Trophoblast cell (in vitro differentiated cells and primary cell): ENCODE data around the gene ACSL1.
"Not testable (repeated sequence)": the region's sequence is repeated elsewhere in the genome, so short reads cannot be mapped to it uniquely, and the experiment has no call there.

Experiments
- DNase-seq, 2 donors: peaks; one replicate each; pipeline ENCODE4 v3.0.0-alpha.2; 2016
- H2AFZ ChIP-seq: 2 replicates; pipeline ENCODE4 v1.6.1; 2013; ENCODE audit warnings: low read length, moderate library complexity, mild to moderate bottlenecking; ENCODE audit not compliant: insufficient read depth, poor library complexity
- H2AK5ac ChIP-seq: 2 replicates; pipeline ENCODE4 v1.6.1; 2013; ENCODE audit warnings: mild to moderate bottlenecking, low read length
- H2BK120ac ChIP-seq: 2 replicates; pipeline ENCODE4 v1.6.1; 2013; ENCODE audit warnings: low read length, mild to moderate bottlenecking, moderate library complexity; ENCODE audit not compliant: insufficient read depth, poor library complexity
- H2BK12ac ChIP-seq: 2 replicates; pipeline ENCODE4 v1.6.1; 2013; ENCODE audit warnings: mild to moderate bottlenecking, low read length, moderate library complexity
- H2BK5ac ChIP-seq: 2 replicates; pipeline ENCODE4 v1.6.1; 2013; ENCODE audit warnings: low read length, low read depth, moderate library complexity, mild to moderate bottlenecking; ENCODE audit not compliant: poor library complexity
- H3K14ac ChIP-seq: 2 replicates; pipeline ENCODE4 v1.6.1; 2013; ENCODE audit warnings: mild to moderate bottlenecking, low read length
- H3K18ac ChIP-seq: 2 replicates; pipeline ENCODE4 v1.6.1; 2013; ENCODE audit warnings: mild to moderate bottlenecking, low read length
- H3K23ac ChIP-seq: 2 replicates; pipeline ENCODE4 v1.6.1; 2013; ENCODE audit warnings: low read length
- H3K27ac ChIP-seq: 2 replicates; pipeline ENCODE4 v1.5.1; 2013; ENCODE audit warnings: low read depth, mild to moderate bottlenecking, inconsistent platforms, low read length, moderate library complexity
- H3K27me3 ChIP-seq: 2 replicates; pipeline ENCODE4 v1.6.1; 2013; ENCODE audit warnings: inconsistent platforms, mild to moderate bottlenecking, low read length, moderate library complexity; ENCODE audit not compliant: insufficient read depth
- H3K36me3 ChIP-seq, 2 experiments: 1 replicate in 1 of 2; 2 replicates in 1 of 2; pipeline ENCODE4 v1.6.1; 2013; ENCODE audit warnings: low read length in 2 of 2, mild to moderate bottlenecking in 2 of 2, moderate library complexity in 1 of 2; ENCODE audit not compliant: insufficient read depth in 2 of 2, control insufficient read depth in 1 of 2
- H3K4ac ChIP-seq: 2 replicates; pipeline ENCODE4 v1.6.1; 2013; ENCODE audit warnings: low read depth, mild to moderate bottlenecking, low read length, moderate library complexity
- H3K4me1 ChIP-seq, 2 experiments: 1 replicate in 1 of 2; 2 replicates in 1 of 2; pipeline ENCODE4 v1.6.1; 2013; ENCODE audit warnings: low read length in 2 of 2, mild to moderate bottlenecking in 2 of 2, moderate library complexity in 1 of 2; ENCODE audit not compliant: insufficient read depth in 2 of 2, control insufficient read depth in 1 of 2
- H3K4me2 ChIP-seq: 2 replicates; pipeline ENCODE4 v1.6.1; 2013; ENCODE audit warnings: inconsistent platforms, mild to moderate bottlenecking, low read length, moderate library complexity
- H3K4me3 ChIP-seq: 2 replicates; pipeline ENCODE4 v1.5.1; 2013; ENCODE audit warnings: mild to moderate bottlenecking, low read depth, low read length, inconsistent platforms
- H3K79me1 ChIP-seq: one replicate; pipeline ENCODE4 v1.6.1; 2013; ENCODE audit warnings: low read length
- H3K79me2 ChIP-seq: 2 replicates; pipeline ENCODE4 v1.6.1; 2013; ENCODE audit warnings: low read length, mild to moderate bottlenecking; ENCODE audit not compliant: control insufficient read depth, insufficient read depth, poor library complexity
- H3K9ac ChIP-seq: 2 replicates; pipeline ENCODE4 v1.6.1; 2013; ENCODE audit warnings: mild to moderate bottlenecking, low read length
- H3K9me3 ChIP-seq: 2 replicates; pipeline ENCODE4 v1.6.1; 2013; ENCODE audit warnings: low read depth, mild to moderate bottlenecking, control low read depth, inconsistent platforms, low read length; ENCODE audit not compliant: insufficient read depth
- H4K12ac ChIP-seq: 2 replicates; pipeline ENCODE4 v1.6.1; 2013; ENCODE audit warnings: low read depth, mild to moderate bottlenecking, low read length, moderate library complexity
- H4K8ac ChIP-seq: 2 replicates; pipeline ENCODE4 v1.6.1; 2013; ENCODE audit warnings: low read depth, mild to moderate bottlenecking, low read length, moderate library complexity
- H4K91ac ChIP-seq: one replicate; pipeline ENCODE4 v1.6.1; 2013; ENCODE audit warnings: low read depth, mild to moderate bottlenecking, low read length, moderate library complexity
- WGBS: extraction: QIAGEN DNeasy Blood & Tissue Kit; methylation state at CpG from one replicate; pipeline ENCODE4 v1.1.7; 2013; ENCODE audit warnings: missing lambda C conversion rate; ENCODE audit not compliant: insufficient read length, insufficient coverage; ENCODE audit errors: extremely low coverage; 5-methylcytosine and 5-hydroxymethylcytosine counted together

The ACSL1 gene

GRCh38 chr4:184740980-184741391 lies 84.8 kb downstream of the ACSL1 start:
- Histone ChIP-seq H3K14ac (no peak overlapping the region), H4K8ac (no peak overlapping the region), H3K4me2 (no peak overlapping the region), H3K23ac (no peak overlapping the region), H2BK12ac (no peak overlapping the region), H3K4me1 (no peaks in the 10 kb centered on the region), H3K36me3 (no peaks in the 10 kb centered on the region), H4K91ac (no peak overlapping the region), H3K18ac (no peak overlapping the region), H2AK5ac (no peak overlapping the region), H3K27ac (no peak overlapping the region), H2BK120ac (no peak overlapping the region), H3K4ac (no peak overlapping the region), H3K79me2 (no peaks in the 10 kb centered on the region), H4K12ac (no peak overlapping the region), H3K9me3 (peaks cover 9% of the 10 kb centered on the region), H3K79me1 (no peaks in the 10 kb centered on the region), H3K9ac (no peak overlapping the region), H2BK5ac (no peak overlapping the region), H3K27me3 (no peaks in the 10 kb centered on the region), H2AFZ (no peak overlapping the region), H3K4me3 (no peak overlapping the region)
- DNase-seq = no peak
- WGBS = no CpG with 5 or more reads among the region's 20 CpGs

- H4K91ac ChIP-seq, H3K4me2 ChIP-seq, H2BK12ac ChIP-seq, H3K79me1 ChIP-seq, H3K79me2 ChIP-seq, DNase-seq, H3K14ac ChIP-seq, H3K18ac ChIP-seq, H2AFZ ChIP-seq, H3K27me3 ChIP-seq, H3K4ac ChIP-seq, H3K27ac ChIP-seq, H3K23ac ChIP-seq, H3K9ac ChIP-seq, H3K4me1 ChIP-seq, H2AK5ac ChIP-seq, H2BK5ac ChIP-seq, H3K4me3 ChIP-seq, H4K8ac ChIP-seq, H4K12ac ChIP-seq, H3K9me3 ChIP-seq, H2BK120ac ChIP-seq, H3K36me3 ChIP-seq: not testable (repeated sequence)
- no CpG with 5 or more reads among the region's 1 CpG for WGBS
These were observed 86.2 kb downstream of the ACSL1 start for GRCh38 chr4:184739575-184739974.

DNA sequence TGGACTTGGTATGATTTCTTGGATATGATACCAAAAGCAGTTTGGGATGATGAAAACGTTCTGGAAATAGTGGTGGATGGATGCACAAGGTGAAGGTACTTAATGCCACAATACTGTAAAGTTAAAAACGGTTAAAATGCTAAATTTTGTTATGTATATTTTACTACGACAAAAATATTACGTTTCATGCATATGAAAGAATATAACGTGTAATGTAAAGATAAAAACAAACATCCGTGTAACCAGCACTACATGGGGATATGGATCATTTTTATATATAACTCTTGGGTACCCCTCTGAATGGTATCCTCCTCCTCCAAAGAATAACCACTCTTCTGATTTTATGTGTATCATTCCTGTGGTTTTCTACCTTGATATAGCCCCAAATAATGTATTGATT lies 91.0 kb downstream of the ACSL1 start:
- Histone ChIP-seq H3K9me3 (no peaks in the 10 kb centered on the region), H3K79me2 (no peaks in the 10 kb centered on the region), H3K4me1 (no peaks in the 10 kb centered on the region), H3K36me3 (peaks cover 0 to 4% of the 10 kb centered on the region in 2 experiments), H4K91ac (no peak overlapping the region), H3K4ac (no peak overlapping the region), H2AFZ (no peak overlapping the region), H2BK120ac (no peak overlapping the region), H3K79me1 (peaks cover 2% of the 10 kb centered on the region), H3K27me3 (no peaks in the 10 kb centered on the region), H3K14ac (no peak overlapping the region), H3K27ac (no peak overlapping the region), H2AK5ac (no peak overlapping the region), H3K23ac (no peak overlapping the region), H4K12ac (no peak overlapping the region), H2BK12ac (no peak overlapping the region), H4K8ac (no peak overlapping the region), H2BK5ac (no peak overlapping the region), H3K4me2 (no peak overlapping the region), H3K4me3 (no peak overlapping the region), H3K18ac (no peak overlapping the region), H3K9ac (no peak overlapping the region)
- DNase-seq = no peak
- no CpG with 5 or more reads among the region's 6 CpGs for WGBS

- Histone ChIP-seq H2AFZ (peak within 1 kb of the TSS; percentile 85), H3K4me3 (peak within 1 kb of the TSS; percentile 88), H3K27me3 (no peaks in the 10 kb centered on the region), H3K4me2 (peak within 1 kb of the TSS; percentile 96), H3K4me1 (no peaks in the 10 kb centered on the region), H2BK120ac (no peak within 1 kb of the TSS), H3K9me3 (no peaks in the 10 kb centered on the region), H2BK12ac (no peak within 1 kb of the TSS), H3K36me3 (peaks cover 0 to 4% of the 10 kb centered on the region in 2 experiments), H3K79me2 (no peaks in the 10 kb centered on the region), H3K14ac (no peak within 1 kb of the TSS), H3K23ac (no peak within 1 kb of the TSS), H3K18ac (peak within 1 kb of the TSS; percentile 34), H4K12ac (no peak within 1 kb of the TSS), H4K8ac (peak within 1 kb of the TSS; percentile 9), H3K27ac (peak within 1 kb of the TSS; percentile 3), H4K91ac (peak within 1 kb of the TSS; percentile 41), H3K79me1 (peaks cover 2% of the 10 kb centered on the region), H2BK5ac (peak within 1 kb of the TSS; percentile 7), H3K4ac (peak within 1 kb of the TSS; percentile 14), H3K9ac (peak within 1 kb of the TSS; percentile 67), H2AK5ac (no peak within 1 kb of the TSS)
- WGBS = no CpG with 5 or more reads among the region's 69 CpGs
- DNase-seq = peak; percentile 97 to 99
These were observed 91.9 kb downstream of the ACSL1 start, which contains the start of gene CENPU for GRCh38 chr4:184733654-184734524. TSS of gene CENPU (minus strand) at chr4:184734096. CDS start at chr4:184734062, 34 bp downstream.
